ENCODE results near the gene RDX. TPM values are rescaled to one million over a fixed set of nuclear protein-coding genes. Genes with fewer than 3 reads are reported as not detected.

The RDX gene
- total and polyA plus RNA-seq, 10 of the 15 experiments (the other 5 are each of a cell fraction or from before 2014, with no cell fraction given) = 24.6 to 62.2 (median 47.8) TPM

GRCh38 chr11:110134110-110134509, 162.3 kb downstream of the RDX start (continued):
- TF ChIP-seq ZBTB33 (IDR thresholded peaks at IDR 0.05) = no peak
- no peak for TF ChIP-seq ZZZ3 (IDR thresholded peaks at IDR 0.05; ENCODE audit: control insufficient read depth, insufficient read length, low read depth)

GRCh38 chr11:110133160-110133559, 163.3 kb downstream of the RDX start:
- H3K79me2 ChIP-seq (ENCODE audit: control insufficient read depth, insufficient read depth, low read length) = peaks cover 6% of the 10 kb centered on the region

More at GRCh38 chr11:110133160-110133559, 163.3 kb downstream of the RDX start:
- Histone ChIP-seq H2AFZ (ENCODE audit: control insufficient read depth, low read depth, low read length) (no peak overlapping the region), H3K4me3 (no peak overlapping the region), H3K9me3 (replicated peaks; ENCODE audit: control insufficient read depth, insufficient read depth, low read length) (no peaks in the 10 kb centered on the region), H4K20me1 (ENCODE audit: control insufficient read depth, insufficient read depth) (no peaks in the 10 kb centered on the region), H3K27ac (ENCODE audit: control insufficient read depth, insufficient read depth) (no peak overlapping the region), H3K4me2 (ENCODE audit: control insufficient read depth, insufficient read depth) (no peak overlapping the region), H3K4me1 (ENCODE audit: control insufficient read depth, insufficient read depth, low read length) (no peaks in the 10 kb centered on the region), H3K27me3 (replicated peaks in 1 of 2; ENCODE audit: control insufficient read depth in 2 of 2, insufficient read depth in 2 of 2, low read length in 1 of 2) (no peaks in the 10 kb centered on the region), H3K9ac (ENCODE audit: control insufficient read depth, insufficient read depth, low read length) (no peak overlapping the region), H3K36me3 (ENCODE audit: control insufficient read depth in 2 of 2, insufficient read depth in 2 of 2, low read length in 1 of 2) (no peaks in the 10 kb centered on the region; a peak in 1 of 4 replicates)
- TF ChIP-seq SRF (IDR thresholded peaks at IDR 0.05; ENCODE audit: low read depth in 2 of 2, low read length in 2 of 2) (no peak), ZBTB4 (CRISPR knock-in tag; IDR thresholded peaks at IDR 0.05) (no peak), NFYB (IDR thresholded peaks at IDR 0.05; ENCODE audit: insufficient read depth, low read depth, low read length) (no peak), FOS (IDR thresholded peaks at IDR 0.05; ENCODE audit: borderline replicate concordance, extremely low read depth, insufficient read length) (no peak), ZNF274 (IDR thresholded peaks at IDR 0.05; ENCODE audit: insufficient read depth, insufficient read length) (no peak), CREB1 (IDR thresholded peaks at IDR 0.05; ENCODE audit: low read depth) (no peak), RUNX3 (IDR thresholded peaks at IDR 0.05; ENCODE audit: low read length) (no peak), ZNF592 (IDR thresholded peaks at IDR 0.05) (no peak), YY1 (IDR thresholded peaks at IDR 0.05; ENCODE audit: low read depth, low read length) (no peak)
- 80% methylated on average over 2 of the region's 2 CpGs for WGBS (ENCODE audit: insufficient coverage, insufficient replicate concordance, low lambda C conversion rate, missing lambda C conversion rate)
- ChIA-PET RAD21 (ENCODE audit: unreplicated experiment) (no interaction called here), SMC1A (ENCODE audit: uncharacterized antibody, unreplicated experiment) (interaction anchor here (1.0 kb wide), 1 partner anchor 133 kb away, joined by 3 read pairs; no protein-coding TSS in a partner anchor), POLR2A (no interaction called here), CTCF (no interaction called here)
- ATAC-seq (no peak), FAIRE-seq (no peak), DNase-seq (ENCODE audit: low read depth, low spot score) (no peak)
- in situ Hi-C loops (cut with MboI) (no loop called here), intact Hi-C loops (cut with micrococcal nuclease; ENCODE audit: unreplicated experiment) (no loop called here)
- BruUV-seq (replicated peaks) = no TSS peak
